Erythroblast (primary cell): ENCODE measurements around the gene PRKG1.

ENCODE experiments used
- GATA1 ChIP-seq: IDR thresholded peaks from 2 replicates; pipeline ENCODE4 v1.6.1; 2011; ENCODE audit warnings: low read depth, mild to moderate bottlenecking, control low read depth, low read length, moderate library complexity
- POLR2A ChIP-seq: IDR thresholded peaks from 2 replicates; pipeline ENCODE4 v1.6.1; 2011; ENCODE audit warnings: mild to moderate bottlenecking, low read length

DNA sequence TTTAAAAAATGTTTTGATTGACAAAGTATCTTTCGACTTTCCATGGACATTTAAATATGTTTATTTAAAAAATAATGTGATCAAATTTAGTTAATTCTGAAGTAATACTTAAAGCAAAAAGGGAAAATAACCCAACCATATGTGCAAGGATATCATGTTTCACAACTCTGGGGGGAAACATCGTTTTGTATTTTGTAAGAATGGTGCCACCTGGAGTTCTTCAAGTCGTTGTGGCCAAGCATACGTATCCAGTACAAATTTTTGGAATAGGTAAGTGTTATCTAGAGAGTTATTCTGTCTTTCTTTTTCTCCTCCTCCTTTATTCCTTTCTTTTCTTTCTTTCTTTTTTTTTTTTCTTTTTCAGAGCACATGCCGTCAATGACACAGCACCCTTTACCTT, 801.3 kb downstream of the PRKG1 start:
- TF ChIP-seq POLR2A (no peak), GATA1 (no peak)
